ENCODE results near the gene YAE1.

DNA sequence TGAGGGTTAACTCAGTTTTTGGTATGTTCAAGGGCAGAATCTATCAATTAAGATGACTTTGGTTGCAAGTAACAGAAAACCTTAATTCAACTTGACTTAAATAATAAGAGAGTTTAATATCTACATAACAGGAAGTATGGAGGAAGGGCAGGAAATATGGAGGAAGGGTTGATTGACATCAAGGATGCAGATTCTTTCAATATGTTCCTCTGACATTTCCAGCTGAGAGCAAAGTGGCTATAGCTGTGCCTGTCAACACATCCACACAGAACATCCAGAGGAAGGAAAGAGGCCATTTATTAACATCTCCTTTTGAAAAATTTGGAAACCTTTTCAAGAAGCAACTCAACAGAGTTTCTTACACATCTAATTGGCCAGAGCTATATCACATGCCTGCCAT, 37.7 kb downstream of the YAE1 start:
- TF ChIP-seq, protein P1, sequence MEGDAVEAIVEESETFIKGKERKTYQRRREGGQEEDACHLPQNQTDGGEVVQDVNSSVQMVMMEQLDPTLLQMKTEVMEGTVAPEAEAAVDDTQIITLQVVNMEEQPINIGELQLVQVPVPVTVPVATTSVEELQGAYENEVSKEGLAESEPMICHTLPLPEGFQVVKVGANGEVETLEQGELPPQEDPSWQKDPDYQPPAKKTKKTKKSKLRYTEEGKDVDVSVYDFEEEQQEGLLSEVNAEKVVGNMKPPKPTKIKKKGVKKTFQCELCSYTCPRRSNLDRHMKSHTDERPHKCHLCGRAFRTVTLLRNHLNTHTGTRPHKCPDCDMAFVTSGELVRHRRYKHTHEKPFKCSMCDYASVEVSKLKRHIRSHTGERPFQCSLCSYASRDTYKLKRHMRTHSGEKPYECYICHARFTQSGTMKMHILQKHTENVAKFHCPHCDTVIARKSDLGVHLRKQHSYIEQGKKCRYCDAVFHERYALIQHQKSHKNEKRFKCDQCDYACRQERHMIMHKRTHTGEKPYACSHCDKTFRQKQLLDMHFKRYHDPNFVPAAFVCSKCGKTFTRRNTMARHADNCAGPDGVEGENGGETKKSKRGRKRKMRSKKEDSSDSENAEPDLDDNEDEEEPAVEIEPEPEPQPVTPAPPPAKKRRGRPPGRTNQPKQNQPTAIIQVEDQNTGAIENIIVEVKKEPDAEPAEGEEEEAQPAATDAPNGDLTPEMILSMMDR (IDR thresholded peaks at IDR 0.05), result no peak
- TF ChIP-seq POLR2A (IDR thresholded peaks at IDR 0.05), result no peak

Data from Peyer's patch (tissue), 4 donors.